ENCODE data around the gene MACROD2.

Gene MACROD2

GRCh38 chr20:14489544-14489943, 494.2 kb downstream of the MACROD2 start:
- DNase-seq = no peak

DNA sequence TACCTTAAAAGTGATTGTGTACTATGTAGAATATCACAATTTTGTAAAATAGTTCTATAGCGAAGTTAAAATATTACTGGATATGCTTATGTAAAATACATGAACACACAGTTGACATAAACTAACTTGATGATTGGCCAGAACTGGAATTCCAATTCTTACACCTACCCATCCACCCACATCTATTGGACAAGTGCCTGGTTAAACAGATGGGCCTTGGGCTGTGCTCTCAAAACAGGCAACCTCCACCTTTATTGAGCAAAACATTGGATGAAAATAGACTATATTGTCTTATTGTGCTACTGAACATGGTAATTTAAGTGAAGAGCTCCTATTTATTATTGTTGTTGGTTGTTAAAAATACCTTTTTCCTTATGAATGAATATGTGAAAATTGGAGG, 496.1 kb downstream of the MACROD2 start:
- DNase-seq = no peak

DNA sequence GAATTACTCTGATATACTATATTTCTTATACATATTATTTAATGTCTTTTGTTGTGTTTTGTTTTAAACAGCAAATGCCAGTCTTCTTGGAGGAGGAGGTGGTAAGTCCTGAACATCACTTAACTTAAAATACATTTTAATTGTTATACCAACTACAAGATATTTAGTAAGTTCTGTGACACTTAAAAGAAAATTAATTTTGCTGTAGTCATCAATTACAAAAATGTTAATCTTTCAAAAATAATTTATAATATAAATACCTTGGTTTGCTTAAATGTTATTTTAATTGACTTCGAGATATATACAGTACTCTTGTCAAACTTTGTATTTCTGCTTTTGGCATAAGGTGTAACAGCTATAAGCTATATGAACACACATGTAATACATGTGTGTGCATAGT, 498.1 kb downstream of the MACROD2 start:
- DNase-seq = no peak

GRCh38 chr20:14494355-14494754, 499.0 kb downstream of the MACROD2 start:
- no peak for DNase-seq

GRCh38 chr20:14495066-14495465, 499.8 kb downstream of the MACROD2 start:
- no peak for DNase-seq

GRCh38 chr20:14497004-14497403, 501.7 kb downstream of the MACROD2 start:
- no peak for DNase-seq

- no peak for DNase-seq
These were observed 503.5 kb downstream of the MACROD2 start for GRCh38 chr20:14498772-14499171.

- no peak for DNase-seq
These were observed 510.2 kb downstream of the MACROD2 start for GRCh38 chr20:14505476-14505875.

GRCh38 chr20:14507711-14508110, 512.4 kb downstream of the MACROD2 start:
- no peak for DNase-seq

DNA sequence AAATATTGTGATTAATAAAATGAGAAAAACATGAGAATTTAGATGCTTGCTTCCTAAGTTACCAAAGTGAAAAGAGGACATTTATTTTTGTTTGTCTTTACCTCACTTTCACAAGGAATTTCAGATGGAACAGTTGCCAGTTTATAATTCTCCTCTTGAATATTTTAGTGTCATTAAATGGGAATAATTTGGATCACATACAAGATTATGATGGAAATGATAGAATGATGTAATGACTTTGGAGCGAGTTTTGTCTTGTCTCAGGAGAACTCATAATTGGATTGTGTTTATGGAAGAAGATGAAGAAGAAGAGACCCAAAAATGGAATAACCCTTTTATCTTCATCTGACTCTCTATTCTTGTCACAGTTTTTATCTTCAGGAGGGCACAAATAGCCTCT, 515.0 kb downstream of the MACROD2 start:
- DNase-seq = no peak

- DNase-seq = no peak
These were observed 517.5 kb downstream of the MACROD2 start for GRCh38 chr20:14512839-14513238.

DNA sequence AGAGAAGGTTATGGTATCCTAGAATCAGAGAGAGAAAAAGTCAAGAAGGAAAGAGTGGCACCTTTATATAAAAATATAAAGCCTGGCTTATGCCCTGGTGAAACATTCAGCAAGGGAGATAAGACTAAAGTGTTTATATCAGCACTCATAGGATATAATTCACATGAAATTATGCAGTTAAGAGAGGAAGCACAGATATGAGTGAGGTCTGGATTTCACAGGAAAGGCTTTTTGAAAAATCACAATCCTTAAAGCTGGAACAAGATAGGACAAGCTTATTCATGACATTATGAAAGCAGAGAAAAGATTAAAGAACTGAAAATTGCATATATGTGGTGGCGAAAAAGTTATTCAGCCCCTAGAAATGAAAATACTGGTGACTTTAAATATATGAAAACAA, 523.3 kb downstream of the MACROD2 start:
- no peak for DNase-seq

DNA sequence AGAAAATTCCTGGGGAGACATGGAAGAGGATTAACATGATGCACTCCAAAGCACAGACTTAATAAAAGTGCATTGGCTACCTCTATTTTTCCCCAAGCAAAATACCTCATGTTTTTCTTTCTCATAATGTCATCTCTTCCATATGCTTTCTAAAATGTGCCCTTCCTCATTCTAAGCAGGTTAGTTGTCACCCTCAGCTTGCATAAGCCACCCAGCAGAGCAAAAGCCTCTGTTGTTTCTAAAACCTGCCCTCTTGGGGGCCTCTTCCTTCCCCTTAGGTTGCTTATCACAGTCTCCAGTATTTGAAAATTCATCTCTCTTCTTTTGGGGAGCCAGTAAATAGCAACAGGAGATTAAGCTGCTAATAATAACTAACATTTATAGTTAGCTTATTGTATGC, 525.7 kb downstream of the MACROD2 start:
- no peak for DNase-seq

- no peak for DNase-seq
These were observed 526.1 kb downstream of the MACROD2 start for GRCh38 chr20:14521436-14521835.

DNA sequence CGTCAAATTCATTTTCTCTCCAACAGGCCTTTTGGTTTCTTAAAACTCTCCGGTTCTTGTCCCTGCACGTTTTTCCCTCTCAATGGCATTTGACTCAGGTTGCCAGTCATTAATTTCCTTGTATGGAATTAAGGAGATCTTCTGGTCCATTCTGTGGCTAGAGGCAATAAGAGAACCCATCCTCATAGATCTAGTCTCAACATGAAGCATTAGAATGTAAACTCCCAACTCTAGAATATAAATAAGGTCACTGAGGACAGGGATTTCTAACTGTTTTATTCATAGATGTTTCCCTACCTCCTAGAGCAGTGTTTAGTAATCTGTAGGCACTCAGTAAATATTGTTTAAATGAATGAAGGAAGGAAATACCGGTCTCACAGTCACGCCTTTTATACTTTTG, 527.3 kb downstream of the MACROD2 start:
- DNase-seq = no peak

- DNase-seq = no peak
These were observed 527.8 kb downstream of the MACROD2 start for GRCh38 chr20:14523090-14523489.

DNA sequence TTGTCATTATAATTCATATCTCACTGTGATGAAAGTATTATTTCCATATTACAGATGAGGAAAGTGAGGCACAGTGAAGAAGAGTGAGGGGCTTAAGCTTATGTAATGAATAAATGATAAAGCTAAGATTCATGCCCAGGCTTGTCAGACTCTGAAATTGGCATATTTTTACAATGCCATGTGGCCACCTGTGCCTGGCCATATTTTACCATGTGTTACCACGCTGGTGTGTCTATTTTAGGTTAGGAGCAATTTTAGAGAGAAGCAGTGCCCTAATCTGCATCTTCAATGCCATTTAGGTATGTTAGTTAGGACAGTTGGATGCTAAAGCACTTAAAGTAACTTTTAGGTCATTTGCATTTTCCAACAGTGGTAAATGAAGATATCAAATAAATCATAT, 530.1 kb downstream of the MACROD2 start:
- DNase-seq = no peak

- DNase-seq = no peak
These were observed 531.6 kb downstream of the MACROD2 start for GRCh38 chr20:14526891-14527290.

GRCh38 chr20:14531786-14532185, 536.5 kb downstream of the MACROD2 start:
- no peak for DNase-seq

- DNase-seq = no peak
These were observed 541.4 kb downstream of the MACROD2 start for GRCh38 chr20:14536738-14537137.

GRCh38 chr20:14538433-14538832, 543.1 kb downstream of the MACROD2 start:
- no peak for DNase-seq

DNA sequence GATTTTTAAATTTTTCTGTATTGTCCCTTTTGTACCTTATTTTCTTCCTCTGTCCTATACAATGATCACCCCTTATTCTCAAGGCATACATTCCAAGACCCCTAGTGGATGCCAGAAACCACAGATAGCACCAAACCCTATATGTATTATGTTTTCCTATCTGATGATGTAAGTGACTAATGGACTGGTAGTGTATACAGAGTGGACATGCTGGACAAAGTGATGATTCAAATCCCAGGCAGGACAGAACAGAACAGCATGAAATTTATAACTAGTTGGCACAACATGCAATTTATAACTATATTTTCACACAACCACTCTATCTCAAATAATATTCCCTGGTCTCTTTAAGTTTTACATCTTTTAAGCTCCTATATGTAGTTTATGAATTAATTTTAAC, 547.7 kb downstream of the MACROD2 start:
- no peak for DNase-seq

DNA sequence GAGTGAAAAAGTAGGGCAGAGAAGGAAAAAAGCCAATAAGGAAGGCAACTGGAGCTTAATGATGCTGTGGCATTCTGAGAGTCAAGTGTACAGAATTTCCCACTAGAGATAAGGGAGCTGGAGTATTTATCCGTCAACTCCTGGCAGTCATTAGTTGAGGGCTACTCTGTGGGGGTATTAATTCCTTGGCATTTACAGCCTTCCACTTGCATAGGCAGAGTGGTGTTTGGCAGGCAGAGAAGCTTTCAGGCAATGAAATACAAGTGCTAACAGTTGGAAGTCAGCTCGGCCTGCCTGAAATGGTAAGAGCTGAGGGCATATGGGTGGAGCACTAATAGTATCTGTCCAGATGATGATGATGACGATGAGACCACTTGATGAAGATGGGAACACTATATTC, 549.4 kb downstream of the MACROD2 start:
- no peak for DNase-seq

- DNase-seq = no peak
These were observed 555.3 kb downstream of the MACROD2 start for GRCh38 chr20:14550655-14551054.

DNA sequence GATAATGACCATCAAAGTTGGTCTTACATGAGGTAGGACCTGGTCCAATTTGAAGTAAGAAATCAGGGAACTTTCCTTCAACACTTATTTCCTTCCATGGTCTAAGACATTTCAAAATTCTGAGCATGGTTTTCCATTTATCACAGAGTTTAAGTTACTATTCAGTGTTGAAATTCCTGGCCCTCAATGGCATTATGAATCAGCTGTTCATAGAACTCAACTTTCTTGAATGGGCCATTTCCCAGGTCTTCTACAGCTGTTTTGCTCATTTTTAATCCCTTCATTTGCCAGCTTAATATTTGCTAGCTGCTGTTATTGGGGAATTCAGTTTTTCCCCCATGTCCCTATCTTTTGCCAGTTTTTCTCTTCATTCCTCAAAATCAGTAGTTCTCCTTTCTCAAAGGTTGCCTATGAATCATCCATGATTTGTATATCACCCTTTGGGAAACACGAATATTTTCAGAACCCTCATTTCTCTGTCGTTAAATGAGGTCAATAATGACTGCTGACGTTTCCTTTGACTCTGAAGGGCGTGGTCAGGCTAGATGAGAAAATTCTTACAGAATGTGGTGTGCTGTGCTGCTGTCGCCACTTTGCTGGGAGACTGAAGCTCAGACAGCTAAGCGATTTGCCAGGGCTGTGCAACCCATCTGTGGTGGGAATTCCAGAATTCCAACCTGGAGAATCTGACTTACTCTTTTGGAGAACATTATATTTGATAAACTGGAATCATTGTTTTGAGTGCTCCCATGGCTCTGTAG, 558.6 kb downstream of the MACROD2 start:
- DNase-seq = no peak

All from activated CD4-positive, alpha-beta T cell treated with anti-CD3 and anti-CD28 coated beads for 1 hour (primary cell).